Measurements from ENCODE around the gene TPCN2.

TPCN2 gene

GRCh38 chr11:69065147-69065710 lies 16.5 kb downstream of the TPCN2 start:
- TF ChIP-seq CTCF (IDR thresholded peaks at IDR 0.05; ENCODE audit: control insufficient read depth, insufficient read depth, low read depth, low read length, missing control alignments), result no peak
- H3K4me3 ChIP-seq (ENCODE audit: control insufficient read depth, low read depth, low read length), result no peak overlapping the region
- no peak for DNase-seq (ENCODE audit: low read depth)

DNA sequence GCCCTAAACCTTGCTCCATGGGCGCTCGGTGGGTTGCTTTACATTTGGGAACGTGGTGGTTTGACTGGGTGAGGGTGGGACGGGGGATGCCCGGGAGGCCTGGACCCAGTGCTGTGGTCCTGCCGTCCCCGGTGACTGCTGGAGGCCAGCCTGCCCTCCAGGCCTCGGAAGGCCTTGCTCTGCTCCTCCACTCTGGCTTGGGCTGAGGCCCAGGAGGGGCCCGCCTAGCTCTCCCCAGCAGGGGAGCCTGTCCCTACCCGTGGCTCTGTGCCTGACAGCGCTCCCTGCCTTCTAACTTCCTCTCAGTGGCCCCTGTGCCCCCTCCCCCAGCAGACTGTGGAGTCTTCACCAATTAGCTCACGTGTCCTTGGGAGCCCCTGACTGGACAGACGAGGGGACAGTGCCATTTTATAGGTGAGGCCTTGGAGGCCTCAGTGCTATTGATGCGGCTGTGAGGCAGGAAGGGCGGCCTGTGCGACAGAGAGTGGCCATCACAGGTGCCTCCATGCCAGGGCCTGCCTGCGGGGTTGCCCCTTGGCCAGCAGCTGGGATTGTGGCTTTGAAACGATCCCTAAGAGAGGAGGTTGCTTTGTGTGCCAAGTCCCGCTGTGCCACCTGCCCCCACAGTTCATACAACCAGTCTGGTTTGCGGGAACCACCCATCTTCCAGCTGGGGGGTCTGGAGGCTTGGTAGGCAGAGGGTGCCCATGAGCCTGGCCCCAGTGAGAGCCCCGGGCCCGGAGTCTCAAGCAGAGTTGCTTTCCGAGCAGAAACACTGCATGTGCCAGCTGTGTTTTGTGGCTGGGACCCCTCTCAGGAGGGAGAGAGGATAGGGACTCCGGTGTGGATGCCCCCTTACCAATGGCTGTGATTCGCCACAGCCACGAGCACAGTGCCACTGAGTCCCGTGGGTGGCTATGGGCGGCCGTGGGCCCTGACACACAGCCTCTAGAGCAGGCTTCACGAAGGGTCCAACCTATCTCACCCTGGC lies 17.7 kb downstream of the TPCN2 start:
- no peak for DNase-seq (ENCODE audit: low read depth)
- TF ChIP-seq CTCF (IDR thresholded peaks at IDR 0.05; ENCODE audit: control insufficient read depth, insufficient read depth, low read depth, low read length, missing control alignments), result no peak

DNA sequence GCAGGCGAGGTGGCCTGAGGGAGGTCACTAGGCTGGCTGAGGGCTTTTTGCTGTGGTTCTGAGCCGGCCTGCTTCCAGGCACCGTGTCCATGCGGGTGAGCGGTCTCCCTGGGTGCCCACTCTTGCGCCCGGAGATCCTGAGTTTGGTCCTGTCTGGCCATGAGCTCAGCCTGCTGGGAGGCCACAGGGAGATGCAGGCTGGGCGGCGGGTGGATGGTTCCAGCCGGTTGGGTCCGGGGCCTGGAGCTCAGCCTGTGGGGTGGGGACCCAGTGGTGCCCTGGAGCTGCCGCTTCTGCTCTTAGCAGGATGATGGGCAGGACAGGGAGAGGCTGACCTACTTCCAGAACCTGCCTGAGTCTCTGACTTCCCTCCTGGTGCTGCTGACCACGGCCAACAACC lies 18.5 kb downstream of the TPCN2 start:
- DNase-seq (ENCODE audit: low read depth), result no peak
- no peak for TF ChIP-seq CTCF (IDR thresholded peaks at IDR 0.05; ENCODE audit: control insufficient read depth, insufficient read depth, low read depth, low read length, missing control alignments)
- H3K4me3 ChIP-seq (ENCODE audit: control insufficient read depth, low read depth, low read length), result no peak overlapping the region

More for the DNA sequence above, 17.7 kb downstream of the TPCN2 start:
- no peak overlapping the region for H3K4me3 ChIP-seq (ENCODE audit: control insufficient read depth, low read depth, low read length)

DNA sequence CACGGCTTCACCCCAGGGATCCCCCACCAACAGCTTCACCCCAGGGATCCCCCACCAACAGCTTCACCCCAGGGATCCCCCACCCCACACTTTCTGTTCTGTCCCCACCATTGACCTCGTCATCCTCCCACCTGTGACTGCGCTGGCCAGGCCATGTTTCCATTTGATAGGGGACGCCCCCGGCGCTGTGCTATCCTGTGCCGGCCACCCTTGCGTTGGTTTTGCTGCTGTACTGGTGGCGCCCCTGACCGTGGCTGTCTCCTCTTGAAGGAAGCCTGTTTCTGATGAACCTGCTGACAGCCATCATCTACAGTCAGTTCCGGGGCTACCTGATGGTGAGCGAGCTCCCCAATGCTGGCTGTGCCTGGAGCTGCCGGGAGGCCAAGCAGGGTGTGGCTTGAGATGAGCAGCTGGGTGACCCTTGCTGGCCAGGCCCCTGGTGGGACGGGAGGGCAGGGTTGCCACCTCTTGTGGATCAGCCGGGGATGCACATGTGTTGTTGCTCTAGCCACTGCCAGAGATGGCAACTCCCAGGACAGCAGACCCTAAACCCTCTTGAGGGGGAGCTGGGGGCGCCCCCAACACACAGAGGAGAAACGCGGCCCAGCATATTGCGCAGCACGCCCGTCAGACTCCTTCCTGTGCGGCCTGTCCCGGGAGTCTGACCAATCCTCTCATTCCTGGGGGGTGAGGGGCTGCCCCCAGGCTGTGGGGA lies 22.5 kb downstream of the TPCN2 start:
- no peak for DNase-seq (ENCODE audit: low read depth)
- no peak overlapping the region for H3K4me3 ChIP-seq (ENCODE audit: control insufficient read depth, low read depth, low read length)
- no peak for TF ChIP-seq CTCF (IDR thresholded peaks at IDR 0.05; ENCODE audit: control insufficient read depth, insufficient read depth, low read depth, low read length, missing control alignments)

DNA sequence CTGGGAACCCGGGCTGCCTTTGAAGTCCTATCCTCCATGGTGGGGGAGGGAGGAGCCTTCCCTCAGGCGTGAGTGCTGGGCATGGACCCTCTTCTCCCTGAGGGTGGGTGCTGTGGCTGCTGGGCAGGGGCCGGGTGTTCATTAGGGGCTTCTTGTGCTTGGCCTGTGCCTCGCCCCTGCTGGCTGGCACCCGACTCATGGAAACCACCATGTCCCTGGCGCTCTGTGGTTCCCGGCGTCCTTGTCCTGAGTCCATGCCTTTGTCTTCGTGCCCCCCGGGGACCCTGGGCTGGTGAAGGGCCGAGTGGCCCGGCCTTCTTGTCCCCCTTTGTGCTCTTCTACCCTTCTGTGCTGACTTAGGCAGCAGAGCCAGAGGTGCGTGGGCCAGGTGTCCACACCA lies 23.2 kb downstream of the TPCN2 start:
- H3K4me3 ChIP-seq (ENCODE audit: control insufficient read depth, low read depth, low read length), result no peak overlapping the region
- TF ChIP-seq CTCF (IDR thresholded peaks at IDR 0.05; ENCODE audit: control insufficient read depth, insufficient read depth, low read depth, low read length, missing control alignments), result no peak
- DNase-seq (ENCODE audit: low read depth), result no peak

DNA sequence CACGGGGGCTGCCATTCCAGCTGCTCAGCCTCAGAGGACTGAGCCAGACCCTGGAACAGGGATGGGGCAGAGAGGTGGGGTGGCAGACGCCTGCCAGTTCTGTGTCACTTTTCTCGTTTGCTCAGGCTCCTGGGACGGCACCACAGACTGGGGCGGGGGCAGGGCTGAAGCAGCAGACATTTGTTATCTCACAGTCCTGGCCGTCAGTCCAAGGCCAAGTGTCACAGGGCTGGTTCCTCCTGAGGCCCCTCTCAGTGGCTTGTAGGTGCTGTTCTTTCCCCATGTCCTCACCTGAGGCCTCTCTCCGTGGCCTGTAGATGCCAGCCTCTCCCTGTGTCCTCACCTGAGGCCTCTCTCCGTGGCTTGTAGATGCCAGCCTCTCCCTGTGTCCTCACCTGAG lies 24.7 kb downstream of the TPCN2 start:
- TF ChIP-seq CTCF (IDR thresholded peaks at IDR 0.05; ENCODE audit: control insufficient read depth, insufficient read depth, low read depth, low read length, missing control alignments), result no peak
- H3K4me3 ChIP-seq (ENCODE audit: control insufficient read depth, low read depth, low read length), result no peak overlapping the region
- DNase-seq (ENCODE audit: low read depth), result no peak
